HG03442 (cell line): ENCODE measurements around the gene ZNF699.
A peak's percentile ranks its signal among the peaks of the same experiment; 100 is the strongest.
"Not testable (repeated sequence)": the region's sequence is repeated elsewhere in the genome, so short reads cannot be mapped to it uniquely, and the experiment has no call there.

Experiments
- ATAC-seq: cut with Tn5 transposase; IDR thresholded peaks from one replicate; pipeline ENCODE4 v1.9.1; 2021; ENCODE audit warnings: mild to moderate bottlenecking, moderate library complexity; ENCODE audit not compliant: unreplicated experiment

Gene ZNF699

DNA sequence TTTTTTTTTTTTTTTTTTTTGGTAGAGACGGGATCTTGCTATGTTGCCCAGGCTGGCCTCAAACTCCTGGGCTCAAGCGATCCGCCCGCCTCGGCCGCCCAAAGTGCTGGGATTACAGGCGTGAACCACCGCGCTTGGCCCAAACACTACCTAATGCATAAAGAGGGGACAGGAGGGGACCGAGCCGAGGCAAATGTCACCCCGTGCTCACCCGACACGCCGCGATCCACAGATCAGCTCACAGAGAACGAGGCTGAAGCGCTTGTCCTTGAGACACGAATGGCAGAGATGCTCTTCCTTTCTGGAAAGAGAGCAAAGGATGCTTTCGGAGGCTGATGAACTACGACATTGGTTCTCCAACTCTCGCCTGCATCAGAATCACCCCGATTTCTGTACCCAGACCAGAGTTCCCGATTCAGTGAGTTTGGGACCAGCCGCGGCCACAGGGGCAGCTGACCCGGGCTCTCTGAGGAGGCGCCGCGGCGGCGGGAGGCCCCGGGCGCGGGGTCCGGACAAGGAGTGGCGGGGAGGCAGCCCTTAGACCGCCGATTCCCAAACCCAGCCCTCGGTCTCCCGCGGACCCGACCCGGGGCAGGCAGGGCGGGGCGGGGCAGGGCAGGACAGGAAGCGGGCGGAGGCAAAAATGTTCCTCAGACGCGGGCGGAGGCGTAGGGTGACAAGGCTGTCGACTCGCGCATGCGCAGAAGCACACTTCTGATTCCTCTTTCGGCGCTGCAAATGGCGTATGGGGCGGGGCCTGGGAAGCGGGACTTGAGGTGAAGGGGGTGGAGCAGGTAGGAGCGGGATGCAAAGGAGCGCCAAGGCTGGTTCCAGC, at the start of gene ZNF699:
ZNF699 (minus strand) TSS at position 700 of the 835 bp plus-strand sequence. CDS start 4,719 bp downstream, outside the sequence.
- ATAC-seq: peak; percentile 85

GRCh38 chr19:9354651-9355050, 45.0 kb upstream of the ZNF699 start:
- ATAC-seq: no peak

DNA sequence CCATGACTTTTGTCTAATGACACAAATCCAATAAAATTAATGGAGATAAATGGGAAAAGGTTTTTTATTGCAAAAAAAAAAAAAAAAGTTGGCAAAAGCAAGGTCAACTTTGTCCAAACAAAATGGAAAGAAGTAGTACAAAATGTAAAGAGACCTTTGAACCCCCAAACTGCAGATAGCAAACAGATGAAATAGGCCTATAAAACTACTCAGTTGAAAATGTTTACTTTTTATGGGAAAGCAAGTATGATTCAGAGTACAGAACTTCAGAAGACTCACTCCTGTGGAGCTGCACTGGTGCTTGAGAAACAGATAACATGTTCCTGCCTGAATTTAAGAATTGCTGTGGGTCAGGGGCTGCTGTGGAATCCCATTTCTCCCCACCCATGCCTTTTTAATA, 43.4 kb upstream of the ZNF699 start:
- ATAC-seq: no peak

DNA sequence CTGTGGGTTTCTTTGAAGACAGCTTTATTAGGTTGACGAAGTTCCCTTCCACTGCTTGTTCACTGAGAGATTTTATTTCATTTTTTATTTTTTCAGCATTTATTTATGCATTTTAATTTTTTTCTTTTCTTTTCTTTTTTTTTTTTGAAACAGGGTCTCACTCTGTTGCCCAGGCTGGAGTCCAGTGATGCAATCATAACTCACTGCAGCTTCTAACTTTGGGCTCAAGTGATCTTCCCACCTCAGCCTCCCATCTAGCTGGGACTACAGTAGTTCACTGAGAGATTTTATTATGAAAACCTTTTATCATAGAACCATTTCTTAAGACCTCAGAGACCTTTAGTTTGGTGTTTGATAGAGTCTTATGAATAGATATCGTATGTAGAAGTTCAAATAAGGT, 42.9 kb upstream of the ZNF699 start:
- ATAC-seq: no peak

- ATAC-seq: no peak
Measured at GRCh38 chr19:9348671-9349070, 39.0 kb upstream of the ZNF699 start.

GRCh38 chr19:9348253-9348652, 38.6 kb upstream of the ZNF699 start:
- no peak for ATAC-seq

- no peak for ATAC-seq
Measured at GRCh38 chr19:9345005-9345404, 35.4 kb upstream of the ZNF699 start.

- no peak for ATAC-seq
Measured at GRCh38 chr19:9342610-9343304, 33.1 kb upstream of the ZNF699 start.

GRCh38 chr19:9329999-9330398, 20.4 kb upstream of the ZNF699 start:
- ATAC-seq: no peak

GRCh38 chr19:9324584-9324962, 14.9 kb upstream of the ZNF699 start:
- no peak for ATAC-seq

- ATAC-seq: peak; percentile 94
Measured at GRCh38 chr19:9323919-9324583, 14.4 kb upstream of the ZNF699 start, which contains the start of gene ZNF559. Gene ZNF559 (plus strand): TSS chr19:9324179. CDS start chr19:9338550, 14,371 bp downstream.

DNA sequence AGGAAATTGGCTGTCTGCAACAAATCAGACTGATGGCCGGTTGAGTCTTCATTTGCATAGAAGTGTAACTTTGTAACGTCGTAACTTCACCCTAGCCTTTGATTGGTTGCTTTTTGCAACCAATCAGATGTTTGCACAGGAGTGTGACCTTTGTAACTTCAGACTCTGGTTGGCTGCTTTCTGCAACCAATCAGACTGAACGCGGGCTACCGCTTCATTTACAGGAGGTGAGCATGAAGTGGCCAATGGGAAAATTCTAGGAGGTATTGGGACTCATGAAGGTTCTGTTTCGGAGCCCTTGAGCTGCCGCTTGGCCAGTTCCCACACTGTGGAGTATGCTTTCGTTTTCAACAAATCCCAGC, 13.9 kb upstream of the ZNF699 start:
- ATAC-seq: peak; percentile 19

GRCh38 chr19:9322201-9322600, 12.6 kb upstream of the ZNF699 start:
- ATAC-seq: not testable (repeated sequence)

- not testable (repeated sequence) for ATAC-seq
Measured at GRCh38 chr19:9321756-9322155, 12.1 kb upstream of the ZNF699 start.

- ATAC-seq: no peak
Measured at GRCh38 chr19:9321338-9321737, 11.7 kb upstream of the ZNF699 start.

DNA sequence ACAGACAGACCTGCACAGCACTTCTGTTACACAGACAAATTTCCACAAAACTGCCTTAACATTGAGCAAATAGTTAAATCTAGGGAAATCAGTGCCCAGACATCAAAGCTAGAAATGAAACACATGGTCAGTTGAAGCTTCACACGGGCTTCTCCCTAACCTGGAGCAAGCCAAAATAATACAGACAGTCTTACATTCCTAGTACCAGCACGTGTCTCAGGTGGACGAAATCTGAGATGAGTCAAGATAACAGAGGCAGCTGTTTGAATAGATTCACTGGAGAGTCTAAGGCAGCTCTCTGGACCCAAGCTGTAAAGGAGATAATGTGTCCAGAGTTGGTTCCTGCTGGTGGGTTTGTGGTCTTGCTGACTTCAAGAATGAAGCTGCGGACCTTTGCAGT, 4.1 kb upstream of the ZNF699 start:
- no peak for ATAC-seq

DNA sequence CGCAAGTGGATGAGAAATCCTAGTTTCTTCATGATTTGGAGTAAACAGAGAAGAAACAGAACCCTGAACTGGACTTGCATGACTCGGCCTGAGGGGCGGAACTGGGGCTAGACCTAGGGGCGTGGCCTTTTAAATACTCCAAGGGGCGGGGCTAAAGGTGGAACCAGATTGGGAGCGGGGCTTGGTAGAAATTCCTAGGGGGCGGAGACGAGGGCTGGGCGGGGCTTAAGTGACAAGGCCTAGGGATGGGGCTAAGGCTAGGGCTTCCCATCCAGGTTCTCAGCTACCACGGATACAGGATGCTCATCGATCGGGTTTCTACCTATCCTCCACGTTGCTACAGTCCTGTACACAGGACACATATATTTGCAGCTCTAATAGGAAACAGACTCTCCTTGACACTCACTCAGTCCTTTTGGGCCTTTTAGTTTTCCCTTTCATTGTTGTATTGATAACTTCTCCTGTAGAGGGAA, 372 bp upstream of the ZNF699 start:
- peak; percentile 56 for ATAC-seq

- no peak for ATAC-seq
Measured at GRCh38 chr19:9308091-9308770, 1.4 kb downstream of the ZNF699 start.

DNA sequence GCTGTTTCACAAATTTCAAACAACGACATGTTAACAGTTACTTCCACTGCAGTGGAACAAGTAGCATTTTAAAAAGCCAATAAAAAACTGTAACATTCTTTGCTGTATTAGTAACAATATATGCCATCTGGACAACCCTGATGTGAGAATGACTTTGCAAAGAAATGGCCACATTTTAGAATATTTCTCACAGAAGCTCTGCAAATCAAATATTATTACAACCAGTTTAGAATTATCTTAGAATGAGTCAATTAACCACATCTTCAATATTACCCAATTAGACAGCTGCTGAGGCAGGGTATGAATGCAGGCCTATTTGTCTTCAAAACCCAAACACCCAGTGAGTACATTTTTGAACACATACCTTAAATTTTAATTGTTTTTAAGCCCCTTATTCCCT, 3.2 kb downstream of the ZNF699 start:
- ATAC-seq: no peak

DNA sequence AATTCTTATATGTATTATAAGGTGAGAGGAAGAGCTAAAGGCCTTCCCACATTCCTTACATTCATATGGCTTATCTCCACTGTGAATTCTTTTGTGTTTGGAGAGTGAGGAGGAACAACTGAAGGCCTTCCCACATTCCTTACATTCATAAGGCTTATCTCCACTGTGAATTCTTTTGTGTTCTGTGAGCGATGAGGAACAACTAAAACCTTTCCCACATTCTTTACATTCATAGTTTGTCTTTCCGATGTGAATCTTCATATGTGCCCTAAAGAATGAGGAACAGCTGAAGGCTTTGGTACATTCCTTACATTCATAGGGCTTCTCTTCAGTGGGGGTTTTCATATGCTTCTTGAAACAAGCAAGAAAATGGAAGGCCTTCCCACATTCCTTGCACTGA, 13.3 kb downstream of the ZNF699 start:
- ATAC-seq: no peak

DNA sequence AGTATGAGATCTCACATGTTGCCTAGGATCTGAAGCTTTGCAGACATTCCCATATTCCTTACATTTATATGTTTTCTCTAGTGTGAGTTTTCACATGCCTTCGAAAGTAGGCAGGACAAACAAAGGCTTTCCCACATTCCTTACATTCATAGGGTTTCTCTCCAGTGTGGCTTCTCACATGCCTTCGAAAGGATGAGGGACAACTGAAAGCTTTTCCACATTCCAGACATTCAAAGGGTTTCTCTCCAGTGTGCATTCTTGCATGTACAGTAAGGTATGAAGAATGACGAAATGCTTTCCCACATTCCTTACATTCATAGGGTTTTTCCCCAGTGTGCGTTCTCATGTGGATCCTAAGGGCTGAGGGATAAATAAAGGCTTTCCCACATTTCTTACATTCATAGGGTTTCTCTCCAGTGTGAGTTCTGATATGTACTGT, 14.2 kb downstream of the ZNF699 start:
- no peak for ATAC-seq
